CD14-positive monocyte (primary cell): ENCODE measurements around the gene LIN7B. TPM values are rescaled to one million over a fixed set of nuclear protein-coding genes. Genes with fewer than 3 reads are reported as not detected.
A peak's percentile ranks its signal among the peaks of the same experiment; 100 is the strongest.

Experiments used
- DNase-seq, 3 donors: peaks; one replicate each; pipeline ENCODE4 v3.0.0-alpha.2; 2011 to 2022
- H2AFZ ChIP-seq: 2 replicates; pipeline ENCODE4 v1.6.0; 2012; ENCODE audit warnings: mild to moderate bottlenecking, low read depth, low read length, inconsistent platforms; ENCODE audit not compliant: insufficient read depth, poor library complexity, severe bottlenecking
- H3K27ac ChIP-seq, 2 donors: 1 replicate in 1 of 2; 2 replicates in 1 of 2; pipeline ENCODE4 v1.5.1; 2012 to 2013; ENCODE audit warnings: low read length in 2 of 2, control low read depth in 1 of 2, inconsistent platforms in 1 of 2, low read depth in 1 of 2, mild to moderate bottlenecking in 1 of 2
- H3K27me3 ChIP-seq, 2 donors: one replicate each; pipeline versions ENCODE4 v1.6.0 to v1.6.1; 2011 to 2013; ENCODE audit warnings: low read length in 2 of 2; ENCODE audit not compliant: control insufficient read depth in 2 of 2, insufficient read depth in 2 of 2
- H3K36me3 ChIP-seq, 2 donors: replicated peaks in 1 of 2; 1 replicate in 1 of 2; 2 replicates in 1 of 2; pipeline versions ENCODE4 v1.5.1 to v1.6.1; 2012 to 2013; ENCODE audit warnings: low read length in 2 of 2, control low read depth in 1 of 2, inconsistent platforms in 1 of 2, mild to moderate bottlenecking in 1 of 2; ENCODE audit not compliant: insufficient read depth in 2 of 2, control insufficient read depth in 1 of 2
- H3K4me1 ChIP-seq, 2 donors: 1 replicate in 1 of 2; 2 replicates in 1 of 2; pipeline versions ENCODE4 v1.5.1 to v1.6.1; 2012 to 2013; ENCODE audit warnings: low read length in 2 of 2, control low read depth in 1 of 2, inconsistent platforms in 1 of 2, mild to moderate bottlenecking in 1 of 2, moderate library complexity in 1 of 2; ENCODE audit not compliant: insufficient read depth in 2 of 2, control insufficient read depth in 1 of 2
- H3K4me2 ChIP-seq: replicated peaks from 2 replicates; pipeline ENCODE3; 2012; ENCODE audit warnings: low read length, moderate library complexity, mild to moderate bottlenecking; ENCODE audit not compliant: poor library complexity, severe bottlenecking; ENCODE audit errors: extremely low read depth
- H3K4me3 ChIP-seq, 3 experiments: fragments of 200-600 bp in 1 of 3; sonication (generic) in 1 of 3; replicated peaks in 1 of 3; 1 replicate in 2 of 3; 2 replicates in 1 of 3; pipeline ENCODE4 v1.5.1; 2011 to 2013; ENCODE audit warnings: low read length in 3 of 3, mild to moderate bottlenecking in 3 of 3, control low read depth in 2 of 3, low read depth in 2 of 3, inconsistent platforms in 1 of 3, moderate library complexity in 1 of 3
- H3K79me2 ChIP-seq: 2 replicates; pipeline ENCODE4 v1.6.0; 2012; ENCODE audit warnings: mild to moderate bottlenecking, control low read depth, inconsistent platforms, low read length, moderate library complexity; ENCODE audit not compliant: insufficient read depth
- H3K9ac ChIP-seq: 2 replicates; pipeline ENCODE4 v1.6.0; 2017; ENCODE audit warnings: low read length, mild to moderate bottlenecking; ENCODE audit not compliant: insufficient read depth, poor library complexity, severe bottlenecking
- H3K9me3 ChIP-seq, 2 donors: replicated peaks in 1 of 2; 1 replicate in 1 of 2; 2 replicates in 1 of 2; pipeline versions ENCODE4 v1.5.1 to v1.6.1; 2012 to 2013; ENCODE audit warnings: low read length in 2 of 2, control low read depth in 1 of 2; ENCODE audit not compliant: control insufficient read depth in 1 of 2, insufficient read depth in 1 of 2
- H4K20me1 ChIP-seq: 2 replicates; pipeline ENCODE4 v1.6.0; 2012; ENCODE audit warnings: mild to moderate bottlenecking, low read length, control low read depth, moderate library complexity; ENCODE audit not compliant: insufficient read depth
- H3K27ac Mint-ChIP-seq, 7 donors: one replicate each; pipeline ENCODE4 v1.8.0; 2020; ENCODE audit warnings: mild to moderate bottlenecking in 7 of 7, mixed read lengths in 7 of 7, moderate library complexity in 6 of 7, inconsistent platforms in 2 of 7
- H3K27me3 Mint-ChIP-seq, 3 donors: one replicate each; pipeline ENCODE4 v1.8.0; 2021 to 2022; ENCODE audit warnings: low read depth in 3 of 3, mild to moderate bottlenecking in 3 of 3, mixed read lengths in 3 of 3, moderate library complexity in 3 of 3, inconsistent platforms in 1 of 3
- H3K36me3 Mint-ChIP-seq, 2 donors: one replicate each; pipeline ENCODE4 v1.8.0; 2020; ENCODE audit warnings: mixed read lengths in 2 of 2, inconsistent platforms in 1 of 2, mild to moderate bottlenecking in 1 of 2
- H3K4me1 Mint-ChIP-seq: one replicate; pipeline ENCODE4 v1.8.0; 2020; ENCODE audit warnings: mild to moderate bottlenecking, mixed read lengths
- H3K4me3 Mint-ChIP-seq, 2 donors: one replicate each; pipeline ENCODE4 v1.8.0; 2020; ENCODE audit warnings: mild to moderate bottlenecking in 2 of 2, mixed read lengths in 2 of 2, moderate library complexity in 1 of 2
- H3K9me3 Mint-ChIP-seq, 7 donors: one replicate each; pipeline ENCODE4 v1.8.0; 2020 to 2022; ENCODE audit warnings: mixed read lengths in 7 of 7, mild to moderate bottlenecking in 6 of 7, moderate library complexity in 6 of 7, inconsistent platforms in 2 of 7
- CTCF ChIP-seq: fragments of 200-600 bp; IDR thresholded peaks from one replicate; pipeline ENCODE4 v1.8.0; 2022; ENCODE audit warnings: antibody characterized with exemption, mild to moderate bottlenecking
- WGBS: methylation state at CpG from one replicate; pipeline ENCODE4 v1.1.5; 2013; ENCODE audit warnings: missing lambda C conversion rate; ENCODE audit not compliant: insufficient coverage; 5-methylcytosine and 5-hydroxymethylcytosine counted together
- intact Hi-C, 2 donors: fragments of 100-400 bp; cut with micrococcal nuclease; formaldehyde crosslinking; loops; one replicate each; pipeline versions ENCODE4 v1.15.0 to v1.15.1; 2023
- polyA plus RNA-seq, 3 donors: library from polyadenylated mRNA; depleted of rRNA in 1 of 3; unstranded in 2 of 3; stranded (reverse) in 1 of 3; fragments of 300-500 nt in 2 of 3; fragments of >200 nt in 1 of 3; fragmentation: Illumina TruSeq in 2 of 3; gene quantifications; 1 replicate in 2 of 3; 2 replicates in 1 of 3; pipeline ENCODE4 v1.2.3, GENCODE V29; 2012 to 2021

The LIN7B gene
- polyA plus RNA-seq, 3 donors, result 4.1 to 9.2 (median 4.2) TPM

GRCh38 chr19:49109051-49109450 lies 5.1 kb upstream of the LIN7B start:
- Mint-ChIP-seq H3K27me3 (peaks cover 5 to 10% (median 8%) of the 10 kb centered on the region in 3 donors), H3K4me1 (peaks cover 9% of the 10 kb centered on the region), H3K4me3 (no peak overlapping the region), H3K9me3 (no peaks in the 10 kb centered on the region), H3K27ac (peak overlapping the region in 1 of 7 donors; percentile 13), H3K36me3 (peaks cover 47 to 53% of the 10 kb centered on the region in 2 donors)
- H3K4me3 ChIP-seq, result no peak overlapping the region
- no peaks in the 10 kb centered on the region for H3K27me3 ChIP-seq
- H3K4me1 ChIP-seq, result peaks cover 6 to 8% of the 10 kb centered on the region in 2 donors
- peaks cover 52% of the 10 kb centered on the region for H4K20me1 ChIP-seq
- no peaks in the 10 kb centered on the region for H3K79me2 ChIP-seq
- no peak for TF ChIP-seq CTCF
- H3K27ac ChIP-seq, result no peak overlapping the region
- intact Hi-C loops, result no loop called here
- H3K4me2 ChIP-seq, result no peak overlapping the region
- H3K36me3 ChIP-seq, result peaks cover 44 to 55% of the 10 kb centered on the region in 2 donors
- 88% methylated on average over 5 of the region's 5 CpGs for WGBS
- no peaks in the 10 kb centered on the region for H3K9me3 ChIP-seq
- H2AFZ ChIP-seq, result no peak overlapping the region
- H3K9ac ChIP-seq, result no peak overlapping the region
- no peak for DNase-seq

- H3K27me3 ChIP-seq, result no peaks in the 10 kb centered on the region
- no peak overlapping the region for H2AFZ ChIP-seq
- H3K27ac ChIP-seq, result no peak overlapping the region
- WGBS, result 85% methylated on average over 3 of the region's 8 CpGs
- Mint-ChIP-seq H3K27me3 (peaks cover 5 to 10% (median 8%) of the 10 kb centered on the region in 3 donors), H3K27ac (no peak overlapping the region), H3K36me3 (peaks cover 41 to 46% of the 10 kb centered on the region in 2 donors), H3K4me3 (no peak overlapping the region), H3K4me1 (peaks cover 9% of the 10 kb centered on the region), H3K9me3 (no peaks in the 10 kb centered on the region)
- H3K36me3 ChIP-seq, result peaks cover 37 to 48% of the 10 kb centered on the region in 2 donors
- H3K9ac ChIP-seq, result no peak overlapping the region
- H3K4me3 ChIP-seq, result no peak overlapping the region
- H3K79me2 ChIP-seq, result no peaks in the 10 kb centered on the region
- intact Hi-C loops, result loop anchor here in 1 of 2 donors (5.0 kb wide), 1 partner anchor 38 kb away; no protein-coding TSS in a partner anchor
- H3K4me1 ChIP-seq, result peaks cover 10% of the 10 kb centered on the region in 2 donors
- no peak for TF ChIP-seq CTCF
- DNase-seq, result no peak
- no peak overlapping the region for H3K4me2 ChIP-seq
- no peaks in the 10 kb centered on the region for H3K9me3 ChIP-seq
- H4K20me1 ChIP-seq, result peaks cover 46% of the 10 kb centered on the region
These were observed 4.5 kb upstream of the LIN7B start for GRCh38 chr19:49109569-49110233.
